Caco-2 (cell line): ENCODE results near the gene R3HDM1. TPM values are rescaled to one million over a fixed set of nuclear protein-coding genes. Genes with fewer than 3 reads are reported as not detected.

Experiments
- BruUV-seq: library from RNA; stranded (reverse); fragments of 400-500 nt; replicated peaks from 2 replicates; lab custom pipeline; 2021; lab: Mats Ljungman, UMichigan
- CTCF ChIA-PET: fragments of 300-600 bp; sonication (Branson Sonifier 250); formaldehyde crosslinking; loops from one replicate; lab custom pipeline; 2022; ENCODE audit warnings: antibody characterized with exemption; lab: Charles Lee
- POLR2A ChIA-PET: fragments of 300-600 bp; sonication (Branson Sonifier 250); formaldehyde crosslinking; loops from one replicate; lab custom pipeline; 2022; ENCODE audit warnings: antibody characterized with exemption; lab: Charles Lee
- DNase-seq, 2 experiments: peaks; one replicate each; pipeline versions ENCODE4 v3.0.0 to v3.0.0-alpha.2; 2020 to 2022
- H3K27me3 ChIP-seq: replicated peaks from 2 replicates; pipeline ENCODE4 v1.6.0; 2011; ENCODE audit warnings: low read length; ENCODE audit not compliant: control insufficient read depth, insufficient read depth
- H3K36me3 ChIP-seq: 2 replicates; pipeline ENCODE4 v1.5.1; 2011; ENCODE audit warnings: low read length; ENCODE audit not compliant: control insufficient read depth, insufficient read depth
- H3K4me1 ChIP-seq: fragments of 250-450 bp; sonication (Bioruptor Pico); 2 replicates; pipeline ENCODE4 v1.5.1; 2020; ENCODE audit warnings: mild to moderate bottlenecking
- H3K4me3 ChIP-seq: 2 replicates; pipeline ENCODE4 v1.5.1; 2011; ENCODE audit warnings: low read depth, mild to moderate bottlenecking, control low read depth, low read length
- H3K9me3 ChIP-seq: fragments of 250-450 bp; sonication (Bioruptor Pico); 2 replicates; pipeline ENCODE4 v1.5.1; 2020; ENCODE audit warnings: mild to moderate bottlenecking, moderate library complexity
- H3K27ac Mint-ChIP-seq: one replicate; pipeline ENCODE4 v1.8.0; 2022; ENCODE audit warnings: mixed read lengths; ENCODE audit not compliant: unreplicated experiment
- H3K27me3 Mint-ChIP-seq: one replicate; pipeline ENCODE4 v1.8.0; 2022; ENCODE audit warnings: mixed read lengths; ENCODE audit not compliant: insufficient read depth, unreplicated experiment
- H3K36me3 Mint-ChIP-seq: one replicate; pipeline ENCODE4 v1.8.0; 2022; ENCODE audit warnings: mild to moderate bottlenecking, mixed read lengths; ENCODE audit not compliant: insufficient read depth, unreplicated experiment
- H3K4me1 Mint-ChIP-seq: one replicate; pipeline ENCODE4 v1.8.0; 2022; ENCODE audit warnings: low read depth, mixed read lengths; ENCODE audit not compliant: unreplicated experiment
- H3K4me3 Mint-ChIP-seq: one replicate; pipeline ENCODE4 v1.8.0; 2022; ENCODE audit warnings: mild to moderate bottlenecking, moderate library complexity, mixed read lengths; ENCODE audit not compliant: unreplicated experiment
- H3K9me3 Mint-ChIP-seq: one replicate; pipeline ENCODE4 v1.8.0; 2022; ENCODE audit warnings: mixed read lengths; ENCODE audit not compliant: unreplicated experiment
- CTCF ChIP-seq, 2 experiments: fragments of 200-600 bp in 1 of 2; IDR thresholded peaks; 1 replicate in 1 of 2; 2 replicates in 1 of 2; pipeline versions ENCODE4 v1.5.1 to v1.8.0; 2011 to 2022; ENCODE audit warnings: antibody characterized with exemption in 1 of 2, control low read depth in 1 of 2, inconsistent platforms in 1 of 2, low read depth in 1 of 2, low read length in 1 of 2, mild to moderate bottlenecking in 1 of 2, moderate library complexity in 1 of 2; ENCODE audit not compliant: insufficient read depth in 1 of 2, severe bottlenecking in 1 of 2, unreplicated experiment in 1 of 2
- intact Hi-C: fragments of 100-400 bp; cut with micrococcal nuclease; formaldehyde crosslinking; loops from one replicate; pipeline ENCODE4 v1.10.0; 2022; ENCODE audit not compliant: unreplicated experiment
- total RNA-seq: library from RNA; stranded (reverse); gene quantifications from 2 replicates; pipeline ENCODE4 v1.2.3, GENCODE V29; 2022

R3HDM1 gene
- total RNA-seq, 1 experiment from 2014 or later: 44.4 TPM

DNA sequence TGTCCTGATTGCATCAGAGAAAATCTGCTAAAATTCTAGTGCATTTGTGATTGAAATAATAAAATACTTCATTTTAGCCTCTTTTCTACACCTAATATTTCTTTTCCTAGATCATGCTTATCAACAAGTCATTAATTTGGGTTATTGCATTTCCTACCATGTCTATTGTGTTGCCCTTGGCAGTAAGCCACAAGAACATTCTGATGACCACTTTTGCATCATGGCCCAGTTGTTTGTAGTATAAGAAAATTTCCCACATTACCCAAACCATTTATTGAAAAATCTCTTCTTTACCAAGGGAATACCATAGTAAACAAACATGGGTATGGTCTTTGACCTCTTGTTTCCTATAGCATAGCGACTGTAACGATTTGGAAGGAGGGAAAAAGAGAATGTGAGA, 76.3 kb downstream of the R3HDM1 start:
- no peaks in the 10 kb centered on the region for H3K27me3 ChIP-seq
- no peaks in the 10 kb centered on the region for H3K36me3 ChIP-seq
- ChIA-PET POLR2A (no interaction called here), CTCF (no interaction called here)
- TF ChIP-seq CTCF (IDR thresholded peaks at IDR 0.05; ENCODE audit: insufficient read depth in 1 of 2, low read depth in 1 of 2, low read length in 1 of 2, severe bottlenecking in 1 of 2, unreplicated experiment in 1 of 2): no peak
- no peak for DNase-seq
- Mint-ChIP-seq H3K4me3 (no peak overlapping the region), H3K4me1 (no peaks in the 10 kb centered on the region), H3K27ac (no peak overlapping the region), H3K36me3 (peaks cover 16% of the 10 kb centered on the region), H3K27me3 (no peaks in the 10 kb centered on the region), H3K9me3 (no peaks in the 10 kb centered on the region)
- no peak overlapping the region for H3K4me3 ChIP-seq
- H3K4me1 ChIP-seq: no peaks in the 10 kb centered on the region
- no peaks in the 10 kb centered on the region for H3K9me3 ChIP-seq
- no TSS peak for BruUV-seq
- intact Hi-C loops: no loop called here

- BruUV-seq: no TSS peak
- TF ChIP-seq CTCF (IDR thresholded peaks at IDR 0.05; ENCODE audit: insufficient read depth in 1 of 2, low read depth in 1 of 2, low read length in 1 of 2, severe bottlenecking in 1 of 2, unreplicated experiment in 1 of 2): no peak
- no peaks in the 10 kb centered on the region for H3K27me3 Mint-ChIP-seq
- ChIA-PET CTCF (no interaction called here), POLR2A (no interaction called here)
- no peaks in the 10 kb centered on the region for H3K9me3 ChIP-seq
- no peaks in the 10 kb centered on the region for H3K36me3 Mint-ChIP-seq
- no peak for DNase-seq
- H3K4me3 ChIP-seq: no peak overlapping the region
- H3K9me3 Mint-ChIP-seq: no peaks in the 10 kb centered on the region
- no peak overlapping the region for H3K27ac Mint-ChIP-seq
- no peak overlapping the region for H3K4me3 Mint-ChIP-seq
- H3K27me3 ChIP-seq: no peaks in the 10 kb centered on the region
- no peaks in the 10 kb centered on the region for H3K4me1 ChIP-seq
- intact Hi-C loops: no loop called here
- no peaks in the 10 kb centered on the region for H3K36me3 ChIP-seq
- no peaks in the 10 kb centered on the region for H3K4me1 Mint-ChIP-seq
These were observed 81.0 kb downstream of the R3HDM1 start for GRCh38 chr2:135612319-135612718.

DNA sequence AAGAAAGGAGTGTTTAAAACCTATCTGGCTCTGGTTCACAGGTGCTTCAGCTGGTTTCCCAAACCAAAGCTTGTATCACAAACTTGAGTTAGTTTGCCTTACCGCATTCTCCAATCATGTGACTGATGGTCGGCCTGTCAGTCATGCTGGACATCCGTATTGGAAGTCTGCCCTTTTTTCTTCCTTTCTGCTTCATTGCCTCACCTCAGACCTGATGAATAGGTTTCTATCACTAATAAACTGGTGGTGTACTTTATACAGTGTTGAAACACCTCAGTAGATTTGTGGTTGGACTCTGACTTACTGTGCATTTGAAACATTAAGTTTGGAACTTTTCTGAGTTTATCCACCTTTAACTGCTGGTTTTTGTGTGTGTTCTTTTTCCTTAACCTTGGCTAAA, 84.1 kb downstream of the R3HDM1 start:
- H3K4me1 ChIP-seq: no peaks in the 10 kb centered on the region
- Mint-ChIP-seq H3K27ac (no peak overlapping the region), H3K9me3 (no peaks in the 10 kb centered on the region), H3K27me3 (no peaks in the 10 kb centered on the region), H3K36me3 (no peaks in the 10 kb centered on the region), H3K4me1 (no peaks in the 10 kb centered on the region), H3K4me3 (no peak overlapping the region)
- ChIA-PET POLR2A (no interaction called here), CTCF (no interaction called here)
- no peaks in the 10 kb centered on the region for H3K36me3 ChIP-seq
- no peaks in the 10 kb centered on the region for H3K9me3 ChIP-seq
- no peak for DNase-seq
- no TSS peak for BruUV-seq
- intact Hi-C loops: no loop called here
- H3K4me3 ChIP-seq: no peak overlapping the region
- no peak for TF ChIP-seq CTCF (IDR thresholded peaks at IDR 0.05; ENCODE audit: insufficient read depth in 1 of 2, low read depth in 1 of 2, low read length in 1 of 2, severe bottlenecking in 1 of 2, unreplicated experiment in 1 of 2)
- no peaks in the 10 kb centered on the region for H3K27me3 ChIP-seq
